Keratinocyte (primary cell): ENCODE measurements around the gene STXBP2. TPM values are rescaled to one million over a fixed set of nuclear protein-coding genes. Genes with fewer than 3 reads are reported as not detected.

Experiments used
- DNase-seq: peaks from one replicate; pipeline ENCODE4 v3.0.0-alpha.2; 2011; ENCODE audit warnings: low read depth, missing footprints, low spot score
- FAIRE-seq: peaks from 2 replicates; lab custom pipeline; 2011; peaks lifted over from hg19 to GRCh38; lab: Jason Lieb, UNC
- H2AFZ ChIP-seq: 2 replicates; pipeline ENCODE4 v1.6.0; 2012; ENCODE audit warnings: low read length, control low read depth, inconsistent platforms; ENCODE audit not compliant: control insufficient read depth
- H3K27ac ChIP-seq: 2 replicates; pipeline ENCODE4 v1.5.1; 2011; ENCODE audit warnings: low read length; ENCODE audit not compliant: control insufficient read depth, insufficient read depth
- H3K27me3 ChIP-seq: 3 replicates; pipeline ENCODE4 v1.6.0; 2011; ENCODE audit warnings: low read length; ENCODE audit not compliant: control insufficient read depth, insufficient read depth; ENCODE audit errors: extremely low read depth
- H3K36me3 ChIP-seq, 2 experiments: 2 replicates in 1 of 2; 3 replicates in 1 of 2; pipeline ENCODE4 v1.5.1; 2011; ENCODE audit warnings: low read length in 2 of 2, mild to moderate bottlenecking in 1 of 2; ENCODE audit not compliant: control insufficient read depth in 2 of 2, insufficient read depth in 2 of 2; ENCODE audit errors: extremely low read depth in 1 of 2
- H3K4me1 ChIP-seq: 3 replicates; pipeline ENCODE4 v1.5.1; 2011; ENCODE audit warnings: low read length; ENCODE audit not compliant: control insufficient read depth, insufficient read depth; ENCODE audit errors: extremely low read depth
- H3K4me2 ChIP-seq: 3 replicates; pipeline ENCODE4 v1.6.0; 2011; ENCODE audit warnings: low read depth, low read length; ENCODE audit not compliant: control insufficient read depth, insufficient read depth; ENCODE audit errors: extremely low read depth
- H3K4me3 ChIP-seq, 3 experiments: fragments of 200-600 bp in 1 of 3; sonication (generic) in 1 of 3; 2 replicates in 2 of 3; 3 replicates in 1 of 3; pipeline ENCODE4 v1.5.1; 2011 to 2016; ENCODE audit warnings: low read length in 3 of 3, mild to moderate bottlenecking in 3 of 3, control low read depth in 2 of 3, inconsistent platforms in 1 of 3, low read depth in 1 of 3, mixed read lengths in 1 of 3, mixed run types in 1 of 3, moderate library complexity in 1 of 3; ENCODE audit not compliant: control insufficient read depth in 2 of 3, insufficient read depth in 2 of 3; ENCODE audit errors: extremely low read depth in 1 of 3
- H3K79me2 ChIP-seq: 2 replicates; pipeline ENCODE4 v1.6.0; 2012; ENCODE audit warnings: low read length; ENCODE audit not compliant: control insufficient read depth, insufficient read depth
- H3K9ac ChIP-seq: 3 replicates; pipeline ENCODE4 v1.6.0; 2011; ENCODE audit warnings: low read length; ENCODE audit not compliant: control insufficient read depth, insufficient read depth; ENCODE audit errors: extremely low read depth
- H3K9me1 ChIP-seq: 3 replicates; pipeline ENCODE4 v1.6.0; 2011; ENCODE audit warnings: low read length; ENCODE audit not compliant: control insufficient read depth, insufficient read depth; ENCODE audit errors: extremely low read depth
- H3K9me3 ChIP-seq: 2 replicates; pipeline ENCODE4 v1.5.1; 2012; ENCODE audit warnings: low read depth, low read length; ENCODE audit not compliant: control insufficient read depth
- H4K20me1 ChIP-seq: 3 replicates; pipeline ENCODE4 v1.6.0; 2011; ENCODE audit warnings: low read length; ENCODE audit not compliant: control insufficient read depth, insufficient read depth; ENCODE audit errors: extremely low read depth
- EZH2 ChIP-seq: IDR thresholded peaks from one replicate; pipeline ENCODE4 v1.6.1; 2012; ENCODE audit warnings: inconsistent platforms, mild to moderate bottlenecking, low read length, moderate library complexity
- dilution Hi-C: fragments of 300-500 bp; cut with MboI; formaldehyde crosslinking; loops from one replicate; pipeline ENCODE4 v1.7.0; 2020; ENCODE audit warnings: low sequenced_read_pairs; ENCODE audit not compliant: extremely low pct_ligation_motif_present
- polyA plus RNA-seq, 5 experiments: library from polyadenylated mRNA; depleted of rRNA in 3 of 5; stranded (reverse) in 3 of 5; stranded (forward) in 1 of 5; unstranded in 1 of 5; fragments of >200 nt; gene quantifications; 1 replicate in 1 of 5; 2 replicates in 3 of 5; 3 replicates in 1 of 5; pipeline versions ENCODE4 v1.2.1 to v1.2.3, GENCODE V29; 2011 to 2012; ENCODE audit warnings: missing spikeins in 2 of 5, low read depth in 1 of 5, low replicate concordance in 1 of 5
- TF ChIP-seq, protein P1 (sequence below), 3 experiments: IDR thresholded peaks in 1 of 3; conservative IDR thresholded peaks in 1 of 3; optimal IDR thresholded peaks in 1 of 3; 2 replicates in 2 of 3; 3 replicates in 1 of 3; pipeline versions ENCODE3 to v1.5.1; 2011; ENCODE audit warnings: low read length in 3 of 3, mild to moderate bottlenecking in 3 of 3, moderate library complexity in 2 of 3, control low read depth in 1 of 3, inconsistent platforms in 1 of 3; ENCODE audit not compliant: insufficient read depth in 2 of 3; ENCODE audit errors: extremely low read depth in 1 of 3

The STXBP2 gene
- polyA plus RNA-seq, 1 donor (not counting 4 experiments of a cell fraction or from before 2014, with no cell fraction given) = 58.8 TPM

DNA sequence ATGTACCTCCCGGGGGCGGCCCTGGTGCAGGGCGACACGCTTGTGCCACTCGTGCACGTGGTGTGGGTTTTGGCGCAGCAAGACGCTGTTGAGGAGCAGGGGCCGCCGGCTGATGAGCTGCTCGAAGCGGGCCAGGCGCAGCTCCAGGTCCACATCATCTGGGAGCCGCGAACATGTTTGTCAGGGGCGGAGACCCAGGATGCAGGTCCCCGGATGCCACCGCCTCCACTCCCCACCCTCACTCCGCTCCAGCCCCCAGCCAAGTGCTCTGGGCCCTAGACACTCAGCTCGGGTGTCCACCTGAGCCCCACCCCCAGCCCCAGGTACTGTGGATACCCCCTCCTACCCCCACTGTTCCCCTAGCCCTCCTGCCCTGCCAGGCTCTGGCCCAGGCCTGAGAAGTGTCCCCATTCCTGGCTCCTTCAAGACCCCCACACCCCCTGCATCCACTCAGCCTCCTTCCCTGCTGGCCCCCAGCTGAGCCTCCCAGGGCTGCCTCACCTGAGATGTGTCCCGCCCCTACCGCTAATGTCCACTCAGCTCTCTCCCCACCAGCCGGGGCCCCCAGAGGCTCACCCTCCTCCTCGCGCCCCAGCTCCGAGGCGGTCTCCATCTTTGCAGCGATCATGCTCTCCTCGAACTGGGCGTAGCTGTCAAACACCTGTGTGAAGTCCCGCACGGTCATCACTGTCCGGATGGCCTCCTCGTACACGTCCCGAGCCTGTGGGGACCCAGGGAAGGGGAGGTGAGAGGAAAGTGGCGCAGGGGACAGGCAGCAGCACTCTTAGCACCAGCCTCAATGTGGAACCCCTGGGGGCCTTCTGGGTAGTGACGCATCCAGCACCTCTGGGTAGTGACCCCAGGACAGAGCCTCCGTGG, 12.9 kb upstream of the STXBP2 start:
- Histone ChIP-seq H2AFZ (no peak overlapping the region), H4K20me1 (no peaks in the 10 kb centered on the region), H3K9me1 (no peaks in the 10 kb centered on the region), H3K4me1 (peaks cover 10% of the 10 kb centered on the region), H3K9ac (no peak overlapping the region), H3K4me2 (no peak overlapping the region), H3K9me3 (no peaks in the 10 kb centered on the region), H3K27ac (no peak overlapping the region), H3K79me2 (peaks cover 34% of the 10 kb centered on the region), H3K27me3 (no peaks in the 10 kb centered on the region), H3K36me3 (peaks cover 19 to 22% of the 10 kb centered on the region in 2 experiments), H3K4me3 (no peak overlapping the region)
- TF ChIP-seq, protein P1, sequence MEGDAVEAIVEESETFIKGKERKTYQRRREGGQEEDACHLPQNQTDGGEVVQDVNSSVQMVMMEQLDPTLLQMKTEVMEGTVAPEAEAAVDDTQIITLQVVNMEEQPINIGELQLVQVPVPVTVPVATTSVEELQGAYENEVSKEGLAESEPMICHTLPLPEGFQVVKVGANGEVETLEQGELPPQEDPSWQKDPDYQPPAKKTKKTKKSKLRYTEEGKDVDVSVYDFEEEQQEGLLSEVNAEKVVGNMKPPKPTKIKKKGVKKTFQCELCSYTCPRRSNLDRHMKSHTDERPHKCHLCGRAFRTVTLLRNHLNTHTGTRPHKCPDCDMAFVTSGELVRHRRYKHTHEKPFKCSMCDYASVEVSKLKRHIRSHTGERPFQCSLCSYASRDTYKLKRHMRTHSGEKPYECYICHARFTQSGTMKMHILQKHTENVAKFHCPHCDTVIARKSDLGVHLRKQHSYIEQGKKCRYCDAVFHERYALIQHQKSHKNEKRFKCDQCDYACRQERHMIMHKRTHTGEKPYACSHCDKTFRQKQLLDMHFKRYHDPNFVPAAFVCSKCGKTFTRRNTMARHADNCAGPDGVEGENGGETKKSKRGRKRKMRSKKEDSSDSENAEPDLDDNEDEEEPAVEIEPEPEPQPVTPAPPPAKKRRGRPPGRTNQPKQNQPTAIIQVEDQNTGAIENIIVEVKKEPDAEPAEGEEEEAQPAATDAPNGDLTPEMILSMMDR (optimal IDR thresholded peaks at IDR 0.05 in 1 of 3, IDR thresholded peaks at IDR 0.05 in 1 of 3, conservative IDR thresholded peaks at IDR 0.05 in 1 of 3; ENCODE audit: extremely low read depth in 1 of 3, insufficient read depth in 2 of 3, low read length in 3 of 3) = no peak
- no peak for TF ChIP-seq EZH2
- dilution Hi-C loops = no loop called here
- DNase-seq (no peak), FAIRE-seq (no peak)

- Histone ChIP-seq H3K4me2 (no peak overlapping the region), H3K27me3 (no peaks in the 10 kb centered on the region), H3K9me3 (no peaks in the 10 kb centered on the region), H3K9me1 (no peaks in the 10 kb centered on the region), H4K20me1 (no peaks in the 10 kb centered on the region), H3K36me3 (peaks cover 19 to 22% of the 10 kb centered on the region in 2 experiments), H3K4me1 (peaks cover 10% of the 10 kb centered on the region), H3K9ac (no peak overlapping the region), H3K4me3 (no peak overlapping the region), H3K79me2 (peaks cover 40% of the 10 kb centered on the region), H2AFZ (no peak overlapping the region), H3K27ac (no peak overlapping the region)
- dilution Hi-C loops = no loop called here
- DNase-seq (no peak), FAIRE-seq (no peak)
- TF ChIP-seq EZH2 = no peak
- TF ChIP-seq, protein P1 (optimal IDR thresholded peaks at IDR 0.05 in 1 of 3, IDR thresholded peaks at IDR 0.05 in 1 of 3, conservative IDR thresholded peaks at IDR 0.05 in 1 of 3; ENCODE audit: extremely low read depth in 1 of 3, insufficient read depth in 2 of 3, low read length in 3 of 3) = no peak
These were observed 12.1 kb upstream of the STXBP2 start for GRCh38 chr19:7624810-7625209.
